H1 (cell line): ENCODE measurements around the gene LRCH3. TPM values are rescaled to one million over a fixed set of nuclear protein-coding genes. Genes with fewer than 3 reads are reported as not detected.

Source experiments
- CBX8 ChIP-seq: fragments of 300-800, 300-1000 bp; sonication (generic); IDR thresholded peaks from 2 replicates; pipeline ENCODE4 v1.7.1; 2016; ENCODE audit warnings: low read depth, low read length, borderline replicate concordance
- NANOG ChIP-seq: IDR thresholded peaks from 2 replicates; pipeline ENCODE4 v1.6.1; 2011; ENCODE audit warnings: low read length, low read depth, mild to moderate bottlenecking, inconsistent platforms; ENCODE audit not compliant: insufficient read depth, poor library complexity, severe bottlenecking
- polyA plus RNA-seq, 7 experiments: library from polyadenylated mRNA; depleted of rRNA in 3 of 7; stranded (reverse) in 5 of 7; unstranded in 2 of 7; fragments of >200 nt in 5 of 7; fragments of 200-250 nt in 2 of 7; gene quantifications; 1 replicate in 5 of 7; 2 replicates in 1 of 7; 4 replicates in 1 of 7; pipeline versions ENCODE4 v1.2.1 to v1.2.3, GENCODE V29; 2011 to 2013; ENCODE audit warnings: missing spikeins in 2 of 7, mixed read lengths in 2 of 7
- total RNA-seq: library from RNA; stranded (reverse); fragmentation: NEBNext Ultra II Directional; extraction: Animal tissue kit (Norgen Biotek cat#: 25700); gene quantifications from 2 replicates; pipeline ENCODE4 v1.2.1, GENCODE V29; 2021
- TF ChIP-seq, protein P1 (sequence below): fragments of 300-600 bp; sonication (generic); IDR thresholded peaks from 2 replicates; pipeline ENCODE4 v1.7.1; 2012; ENCODE audit warnings: low read length, moderate library complexity, mild to moderate bottlenecking, inconsistent platforms; ENCODE audit not compliant: insufficient replicate concordance

Gene LRCH3
- total and polyA plus RNA-seq, 2 of the 8 experiments (the other 6 are each of a cell fraction or from before 2014, with no cell fraction given) = 58.4 to 66.0 TPM

DNA sequence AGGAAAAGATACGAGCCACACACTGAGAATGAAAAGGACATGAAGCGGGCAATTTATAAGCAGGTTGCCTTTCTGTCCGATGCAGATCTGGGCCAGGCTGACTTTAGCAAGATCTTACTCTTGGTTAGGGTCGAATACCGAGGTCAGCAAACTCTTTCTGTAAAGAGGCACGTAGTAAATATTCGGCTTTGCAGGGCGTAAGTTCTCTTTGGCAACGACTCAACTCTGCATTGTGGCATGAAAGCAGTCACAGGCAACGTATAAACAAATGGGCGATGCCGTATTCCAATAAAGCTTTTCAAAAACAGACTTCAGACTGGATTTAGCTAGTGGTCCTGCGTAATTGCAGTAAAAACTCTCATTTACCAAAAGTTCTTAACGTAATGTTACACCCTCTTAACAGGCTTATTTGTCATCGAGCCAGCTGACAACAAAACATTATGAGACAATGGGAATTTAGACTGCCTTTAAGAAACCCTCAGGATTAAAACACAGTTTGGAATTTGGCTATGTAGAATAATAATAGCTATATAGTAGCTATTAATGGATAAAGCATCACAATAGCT is 145.8 kb downstream of the LRCH3 start (continued):
- no peak for TF ChIP-seq NANOG
- TF ChIP-seq, protein P1, sequence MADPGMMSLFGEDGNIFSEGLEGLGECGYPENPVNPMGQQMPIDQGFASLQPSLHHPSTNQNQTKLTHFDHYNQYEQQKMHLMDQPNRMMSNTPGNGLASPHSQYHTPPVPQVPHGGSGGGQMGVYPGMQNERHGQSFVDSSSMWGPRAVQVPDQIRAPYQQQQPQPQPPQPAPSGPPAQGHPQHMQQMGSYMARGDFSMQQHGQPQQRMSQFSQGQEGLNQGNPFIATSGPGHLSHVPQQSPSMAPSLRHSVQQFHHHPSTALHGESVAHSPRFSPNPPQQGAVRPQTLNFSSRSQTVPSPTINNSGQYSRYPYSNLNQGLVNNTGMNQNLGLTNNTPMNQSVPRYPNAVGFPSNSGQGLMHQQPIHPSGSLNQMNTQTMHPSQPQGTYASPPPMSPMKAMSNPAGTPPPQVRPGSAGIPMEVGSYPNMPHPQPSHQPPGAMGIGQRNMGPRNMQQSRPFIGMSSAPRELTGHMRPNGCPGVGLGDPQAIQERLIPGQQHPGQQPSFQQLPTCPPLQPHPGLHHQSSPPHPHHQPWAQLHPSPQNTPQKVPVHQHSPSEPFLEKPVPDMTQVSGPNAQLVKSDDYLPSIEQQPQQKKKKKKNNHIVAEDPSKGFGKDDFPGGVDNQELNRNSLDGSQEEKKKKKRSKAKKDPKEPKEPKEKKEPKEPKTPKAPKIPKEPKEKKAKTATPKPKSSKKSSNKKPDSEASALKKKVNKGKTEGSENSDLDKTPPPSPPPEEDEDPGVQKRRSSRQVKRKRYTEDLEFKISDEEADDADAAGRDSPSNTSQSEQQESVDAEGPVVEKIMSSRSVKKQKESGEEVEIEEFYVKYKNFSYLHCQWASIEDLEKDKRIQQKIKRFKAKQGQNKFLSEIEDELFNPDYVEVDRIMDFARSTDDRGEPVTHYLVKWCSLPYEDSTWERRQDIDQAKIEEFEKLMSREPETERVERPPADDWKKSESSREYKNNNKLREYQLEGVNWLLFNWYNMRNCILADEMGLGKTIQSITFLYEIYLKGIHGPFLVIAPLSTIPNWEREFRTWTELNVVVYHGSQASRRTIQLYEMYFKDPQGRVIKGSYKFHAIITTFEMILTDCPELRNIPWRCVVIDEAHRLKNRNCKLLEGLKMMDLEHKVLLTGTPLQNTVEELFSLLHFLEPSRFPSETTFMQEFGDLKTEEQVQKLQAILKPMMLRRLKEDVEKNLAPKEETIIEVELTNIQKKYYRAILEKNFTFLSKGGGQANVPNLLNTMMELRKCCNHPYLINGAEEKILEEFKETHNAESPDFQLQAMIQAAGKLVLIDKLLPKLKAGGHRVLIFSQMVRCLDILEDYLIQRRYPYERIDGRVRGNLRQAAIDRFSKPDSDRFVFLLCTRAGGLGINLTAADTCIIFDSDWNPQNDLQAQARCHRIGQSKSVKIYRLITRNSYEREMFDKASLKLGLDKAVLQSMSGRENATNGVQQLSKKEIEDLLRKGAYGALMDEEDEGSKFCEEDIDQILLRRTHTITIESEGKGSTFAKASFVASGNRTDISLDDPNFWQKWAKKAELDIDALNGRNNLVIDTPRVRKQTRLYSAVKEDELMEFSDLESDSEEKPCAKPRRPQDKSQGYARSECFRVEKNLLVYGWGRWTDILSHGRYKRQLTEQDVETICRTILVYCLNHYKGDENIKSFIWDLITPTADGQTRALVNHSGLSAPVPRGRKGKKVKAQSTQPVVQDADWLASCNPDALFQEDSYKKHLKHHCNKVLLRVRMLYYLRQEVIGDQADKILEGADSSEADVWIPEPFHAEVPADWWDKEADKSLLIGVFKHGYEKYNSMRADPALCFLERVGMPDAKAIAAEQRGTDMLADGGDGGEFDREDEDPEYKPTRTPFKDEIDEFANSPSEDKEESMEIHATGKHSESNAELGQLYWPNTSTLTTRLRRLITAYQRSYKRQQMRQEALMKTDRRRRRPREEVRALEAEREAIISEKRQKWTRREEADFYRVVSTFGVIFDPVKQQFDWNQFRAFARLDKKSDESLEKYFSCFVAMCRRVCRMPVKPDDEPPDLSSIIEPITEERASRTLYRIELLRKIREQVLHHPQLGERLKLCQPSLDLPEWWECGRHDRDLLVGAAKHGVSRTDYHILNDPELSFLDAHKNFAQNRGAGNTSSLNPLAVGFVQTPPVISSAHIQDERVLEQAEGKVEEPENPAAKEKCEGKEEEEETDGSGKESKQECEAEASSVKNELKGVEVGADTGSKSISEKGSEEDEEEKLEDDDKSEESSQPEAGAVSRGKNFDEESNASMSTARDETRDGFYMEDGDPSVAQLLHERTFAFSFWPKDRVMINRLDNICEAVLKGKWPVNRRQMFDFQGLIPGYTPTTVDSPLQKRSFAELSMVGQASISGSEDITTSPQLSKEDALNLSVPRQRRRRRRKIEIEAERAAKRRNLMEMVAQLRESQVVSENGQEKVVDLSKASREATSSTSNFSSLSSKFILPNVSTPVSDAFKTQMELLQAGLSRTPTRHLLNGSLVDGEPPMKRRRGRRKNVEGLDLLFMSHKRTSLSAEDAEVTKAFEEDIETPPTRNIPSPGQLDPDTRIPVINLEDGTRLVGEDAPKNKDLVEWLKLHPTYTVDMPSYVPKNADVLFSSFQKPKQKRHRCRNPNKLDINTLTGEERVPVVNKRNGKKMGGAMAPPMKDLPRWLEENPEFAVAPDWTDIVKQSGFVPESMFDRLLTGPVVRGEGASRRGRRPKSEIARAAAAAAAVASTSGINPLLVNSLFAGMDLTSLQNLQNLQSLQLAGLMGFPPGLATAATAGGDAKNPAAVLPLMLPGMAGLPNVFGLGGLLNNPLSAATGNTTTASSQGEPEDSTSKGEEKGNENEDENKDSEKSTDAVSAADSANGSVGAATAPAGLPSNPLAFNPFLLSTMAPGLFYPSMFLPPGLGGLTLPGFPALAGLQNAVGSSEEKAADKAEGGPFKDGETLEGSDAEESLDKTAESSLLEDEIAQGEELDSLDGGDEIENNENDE = no peak
- no peak for TF ChIP-seq CBX8
